ENCODE measurements around the gene DSCAM.

Gene DSCAM

DNA sequence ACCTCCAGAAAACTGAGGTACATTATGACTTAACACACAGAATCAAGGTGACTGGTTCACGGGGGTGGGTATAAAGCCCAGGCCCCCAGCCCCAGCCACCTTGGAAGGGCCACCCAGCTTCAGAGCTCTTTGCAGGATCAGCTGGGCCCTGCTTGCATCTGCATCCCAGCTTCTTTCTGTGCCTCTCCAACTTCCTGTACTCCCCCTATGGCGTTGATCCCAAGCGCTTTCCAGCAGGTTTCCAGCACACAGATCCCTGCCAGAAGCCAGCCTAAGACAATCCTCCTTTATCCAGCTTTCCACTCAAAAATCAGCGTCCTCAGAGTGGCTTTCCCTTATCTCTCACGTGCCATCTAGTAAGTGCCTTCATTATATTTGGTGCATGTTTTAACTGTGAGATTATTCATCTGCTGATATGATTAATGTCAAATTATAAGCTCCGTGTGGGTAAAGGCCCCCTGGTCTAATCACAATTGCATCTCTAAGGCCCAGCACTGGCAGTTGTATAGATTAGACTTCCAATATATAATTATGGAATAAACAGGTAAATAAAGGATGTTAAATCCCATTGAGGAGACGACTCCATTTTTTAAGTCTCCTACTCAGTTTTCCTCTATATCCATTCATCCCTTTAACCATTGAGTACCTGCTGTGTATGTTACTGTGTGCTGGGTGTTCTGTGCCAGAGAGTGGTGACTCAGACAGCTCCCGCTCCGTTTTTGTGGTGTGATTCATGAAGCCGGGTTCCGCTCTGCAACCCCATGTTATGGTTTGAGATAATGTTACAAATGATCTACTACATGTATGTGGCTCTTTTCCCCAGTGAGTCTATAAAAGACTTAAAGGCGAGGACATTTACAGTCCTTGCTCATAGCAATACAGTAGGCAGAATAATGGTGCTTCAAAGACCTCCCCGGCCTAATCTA lies 592.2 kb downstream of the DSCAM start:
- WGBS (ENCODE audit: insufficient coverage) = 83% methylated on average over 4 of the region's 13 CpGs
- Histone ChIP-seq H3K36me3 (ENCODE audit: control insufficient read depth in 4 of 4, insufficient read depth in 4 of 4, low read length in 3 of 4) (no peaks in the 10 kb centered on the region), H3K27me3 (replicated peaks in 2 of 5; ENCODE audit: control insufficient read depth in 4 of 5, insufficient read depth in 5 of 5, low read length in 4 of 5) (no peaks in the 10 kb centered on the region), H3K9me3 (ENCODE audit: control extremely low read depth in 1 of 5, control insufficient read depth in 4 of 5, insufficient read depth in 2 of 5, low read depth in 1 of 5, low read length in 4 of 5) (peaks cover 0 to 8% (median 2%) of the 10 kb centered on the region in 5 experiments), H3K4me3 (ENCODE audit: control insufficient read depth in 1 of 7, extremely low read depth in 1 of 7, insufficient read depth in 4 of 7, low read depth in 2 of 7, low read length in 6 of 7) (no peak overlapping the region), H3K4me1 (ENCODE audit: control extremely low read depth in 1 of 4, control insufficient read depth in 4 of 4, insufficient read depth in 4 of 4, low read length in 3 of 4) (no peaks in the 10 kb centered on the region), H3K27ac (ENCODE audit: insufficient read depth in 1 of 2, low read depth in 1 of 2, low read length in 2 of 2, poor library complexity in 1 of 2, severe bottlenecking in 2 of 2) (no peak overlapping the region)
- no peak for DNase-seq
- ChIA-PET POLR2A (no interaction called here), CTCF (no interaction called here)

DNA sequence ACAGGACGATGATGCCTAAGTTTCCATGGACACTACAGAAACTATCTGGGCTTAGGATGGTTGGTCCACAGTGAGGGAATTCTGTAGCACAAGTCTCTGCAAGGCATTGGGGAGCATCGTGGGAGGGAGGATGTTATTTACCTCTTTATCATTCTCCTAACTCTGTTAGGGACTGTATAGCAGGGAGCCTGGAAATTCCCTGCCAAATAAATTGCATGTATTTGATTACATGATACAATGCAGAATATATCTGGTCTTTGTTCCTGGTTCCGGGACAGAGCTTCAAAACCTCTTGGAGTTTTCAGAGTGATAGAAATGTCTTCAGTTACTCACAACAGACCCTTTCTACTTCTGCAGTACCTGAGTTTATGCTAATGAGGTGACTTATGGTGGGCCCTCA lies 593.8 kb downstream of the DSCAM start:
- no peaks in the 10 kb centered on the region for H3K4me1 ChIP-seq (ENCODE audit: control extremely low read depth in 1 of 4, control insufficient read depth in 4 of 4, insufficient read depth in 4 of 4, low read length in 3 of 4)
- 78% methylated on average over 1 of the region's 3 CpGs for WGBS (ENCODE audit: insufficient coverage)
- H3K27ac ChIP-seq (ENCODE audit: insufficient read depth in 1 of 2, low read depth in 1 of 2, low read length in 2 of 2, poor library complexity in 1 of 2, severe bottlenecking in 2 of 2) = no peak overlapping the region
- H3K4me3 ChIP-seq (ENCODE audit: control insufficient read depth in 1 of 7, extremely low read depth in 1 of 7, insufficient read depth in 4 of 7, low read depth in 2 of 7, low read length in 6 of 7) = no peak overlapping the region
- POLR2A ChIA-PET = no interaction called here
- CTCF ChIA-PET = no interaction called here
- peaks cover 0 to 8% (median 4%) of the 10 kb centered on the region in 5 experiments for H3K9me3 ChIP-seq (ENCODE audit: control extremely low read depth in 1 of 5, control insufficient read depth in 4 of 5, insufficient read depth in 2 of 5, low read depth in 1 of 5, low read length in 4 of 5)
- H3K27me3 ChIP-seq (replicated peaks in 2 of 5; ENCODE audit: control insufficient read depth in 4 of 5, insufficient read depth in 5 of 5, low read length in 4 of 5) = no peaks in the 10 kb centered on the region
- no peak for DNase-seq
- no peaks in the 10 kb centered on the region for H3K36me3 ChIP-seq (ENCODE audit: control insufficient read depth in 4 of 4, insufficient read depth in 4 of 4, low read length in 3 of 4)

DNA sequence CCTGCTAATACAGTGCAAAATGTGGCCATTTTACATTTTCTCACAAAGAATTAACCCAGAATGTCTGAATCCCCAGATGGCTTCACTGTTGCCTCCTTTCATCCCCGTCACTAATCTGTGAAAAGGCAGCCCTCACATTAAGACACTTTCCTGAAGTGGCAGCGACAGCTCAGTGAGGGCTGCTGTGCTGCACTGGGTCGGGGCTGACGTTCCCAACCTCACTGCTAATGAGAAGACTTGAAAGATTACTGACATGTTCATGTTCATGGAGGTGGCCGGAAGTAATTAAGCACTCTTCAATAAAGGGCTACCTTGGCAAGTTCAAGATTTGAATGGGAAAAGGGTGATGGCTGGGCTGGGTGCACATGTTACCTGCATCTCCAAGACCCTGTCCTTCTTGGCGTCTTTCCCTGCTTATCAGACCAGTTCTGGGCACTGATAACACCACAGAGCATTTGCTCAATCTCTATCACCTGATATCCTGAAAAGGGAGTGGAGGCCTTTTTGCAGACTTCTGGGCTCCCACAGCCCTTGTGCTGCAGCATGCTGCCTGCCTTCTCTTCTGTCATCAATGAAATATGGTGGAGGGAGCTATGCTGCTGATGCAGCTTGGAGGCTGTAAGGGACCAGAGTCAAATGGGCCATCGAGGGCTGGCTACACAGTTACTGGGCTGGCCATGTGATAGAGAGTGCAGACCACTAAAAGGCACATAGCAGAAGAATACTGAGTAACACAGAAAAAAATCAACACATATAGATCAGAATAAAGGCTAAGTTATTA lies 596.3 kb downstream of the DSCAM start:
- peaks cover 0 to 8% (median 4%) of the 10 kb centered on the region in 5 experiments for H3K9me3 ChIP-seq (ENCODE audit: control extremely low read depth in 1 of 5, control insufficient read depth in 4 of 5, insufficient read depth in 2 of 5, low read depth in 1 of 5, low read length in 4 of 5)
- ChIA-PET POLR2A (no interaction called here), CTCF (no interaction called here)
- H3K36me3 ChIP-seq (ENCODE audit: control insufficient read depth in 4 of 4, insufficient read depth in 4 of 4, low read length in 3 of 4) = no peaks in the 10 kb centered on the region
- no peaks in the 10 kb centered on the region for H3K27me3 ChIP-seq (replicated peaks in 2 of 5; ENCODE audit: control insufficient read depth in 4 of 5, insufficient read depth in 5 of 5, low read length in 4 of 5)
- no peak overlapping the region for H3K4me3 ChIP-seq (ENCODE audit: control insufficient read depth in 1 of 7, extremely low read depth in 1 of 7, insufficient read depth in 4 of 7, low read depth in 2 of 7, low read length in 6 of 7)
- no peaks in the 10 kb centered on the region for H3K4me1 ChIP-seq (ENCODE audit: control extremely low read depth in 1 of 4, control insufficient read depth in 4 of 4, insufficient read depth in 4 of 4, low read length in 3 of 4)
- 89% methylated on average over 5 of the region's 7 CpGs for WGBS (ENCODE audit: insufficient coverage)
- H3K27ac ChIP-seq (ENCODE audit: insufficient read depth in 1 of 2, low read depth in 1 of 2, low read length in 2 of 2, poor library complexity in 1 of 2, severe bottlenecking in 2 of 2) = no peak overlapping the region
- DNase-seq = no peak

DNA sequence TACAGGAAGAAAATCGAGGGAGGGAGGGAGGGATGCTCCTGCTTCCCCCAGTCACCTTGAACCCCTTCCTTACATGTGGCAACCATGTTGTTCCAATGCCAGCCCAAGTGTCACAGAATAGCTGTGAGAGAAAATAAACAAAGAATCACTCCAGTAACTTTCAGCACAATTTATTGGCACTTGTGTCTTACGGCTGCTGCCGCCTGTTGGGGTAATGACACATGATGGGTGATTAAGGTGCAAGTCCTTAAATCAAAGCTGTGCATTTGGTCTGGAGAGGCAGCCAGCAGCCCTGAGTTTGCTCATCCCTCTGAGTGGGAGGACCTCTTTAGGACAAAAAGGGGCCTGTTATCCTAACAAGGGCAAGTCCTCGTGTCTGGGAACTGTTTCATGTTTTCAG lies 602.0 kb downstream of the DSCAM start:
- H3K4me1 ChIP-seq (ENCODE audit: control extremely low read depth in 1 of 4, control insufficient read depth in 4 of 4, insufficient read depth in 4 of 4, low read length in 3 of 4) = no peaks in the 10 kb centered on the region
- H3K27ac ChIP-seq (ENCODE audit: insufficient read depth in 1 of 2, low read depth in 1 of 2, low read length in 2 of 2, poor library complexity in 1 of 2, severe bottlenecking in 2 of 2) = no peak overlapping the region
- DNase-seq = no peak
- H3K9me3 ChIP-seq (ENCODE audit: control extremely low read depth in 1 of 5, control insufficient read depth in 4 of 5, insufficient read depth in 2 of 5, low read depth in 1 of 5, low read length in 4 of 5) = peaks cover 0 to 3% (median 0%) of the 10 kb centered on the region in 5 experiments
- CTCF ChIA-PET = no interaction called here
- H3K4me3 ChIP-seq (ENCODE audit: control insufficient read depth in 1 of 7, extremely low read depth in 1 of 7, insufficient read depth in 4 of 7, low read depth in 2 of 7, low read length in 6 of 7) = no peak overlapping the region
- WGBS (ENCODE audit: insufficient coverage) = 97% methylated on average over 3 of the region's 4 CpGs
- no peaks in the 10 kb centered on the region for H3K36me3 ChIP-seq (ENCODE audit: control insufficient read depth in 4 of 4, insufficient read depth in 4 of 4, low read length in 3 of 4)
- H3K27me3 ChIP-seq (replicated peaks in 2 of 5; ENCODE audit: control insufficient read depth in 4 of 5, insufficient read depth in 5 of 5, low read length in 4 of 5) = no peaks in the 10 kb centered on the region
- POLR2A ChIA-PET = no interaction called here

DNA sequence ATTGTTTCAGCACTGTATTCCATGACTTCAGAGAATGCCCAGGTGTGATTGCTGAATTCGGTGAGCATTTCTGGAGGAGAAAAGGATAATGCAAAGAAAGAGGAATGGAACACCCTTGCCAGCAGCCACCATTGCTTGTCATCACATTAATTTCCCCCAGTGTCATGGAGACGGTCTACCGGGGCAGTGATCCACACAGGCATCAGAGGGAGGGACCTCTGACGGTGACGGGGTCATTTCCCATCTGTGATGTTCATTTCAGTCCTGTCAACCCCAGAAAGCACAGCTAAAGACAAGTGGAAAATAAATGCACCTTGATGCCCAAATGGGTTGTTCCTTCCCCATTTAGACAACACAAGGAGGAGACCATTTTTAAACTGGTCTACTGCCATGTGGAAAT lies 603.3 kb downstream of the DSCAM start:
- no peaks in the 10 kb centered on the region for H3K9me3 ChIP-seq (ENCODE audit: control extremely low read depth in 1 of 5, control insufficient read depth in 4 of 5, insufficient read depth in 2 of 5, low read depth in 1 of 5, low read length in 4 of 5)
- ChIA-PET POLR2A (no interaction called here), CTCF (no interaction called here)
- no peaks in the 10 kb centered on the region for H3K27me3 ChIP-seq (replicated peaks in 2 of 5; ENCODE audit: control insufficient read depth in 4 of 5, insufficient read depth in 5 of 5, low read length in 4 of 5)
- H3K27ac ChIP-seq (ENCODE audit: insufficient read depth in 1 of 2, low read depth in 1 of 2, low read length in 2 of 2, poor library complexity in 1 of 2, severe bottlenecking in 2 of 2) = no peak overlapping the region
- DNase-seq = no peak
- 100% methylated on average over 4 of the region's 5 CpGs for WGBS (ENCODE audit: insufficient coverage)
- H3K4me3 ChIP-seq (ENCODE audit: control insufficient read depth in 1 of 7, extremely low read depth in 1 of 7, insufficient read depth in 4 of 7, low read depth in 2 of 7, low read length in 6 of 7) = no peak overlapping the region
- H3K4me1 ChIP-seq (ENCODE audit: control extremely low read depth in 1 of 4, control insufficient read depth in 4 of 4, insufficient read depth in 4 of 4, low read length in 3 of 4) = no peaks in the 10 kb centered on the region
- no peaks in the 10 kb centered on the region for H3K36me3 ChIP-seq (ENCODE audit: control insufficient read depth in 4 of 4, insufficient read depth in 4 of 4, low read length in 3 of 4)

DNA sequence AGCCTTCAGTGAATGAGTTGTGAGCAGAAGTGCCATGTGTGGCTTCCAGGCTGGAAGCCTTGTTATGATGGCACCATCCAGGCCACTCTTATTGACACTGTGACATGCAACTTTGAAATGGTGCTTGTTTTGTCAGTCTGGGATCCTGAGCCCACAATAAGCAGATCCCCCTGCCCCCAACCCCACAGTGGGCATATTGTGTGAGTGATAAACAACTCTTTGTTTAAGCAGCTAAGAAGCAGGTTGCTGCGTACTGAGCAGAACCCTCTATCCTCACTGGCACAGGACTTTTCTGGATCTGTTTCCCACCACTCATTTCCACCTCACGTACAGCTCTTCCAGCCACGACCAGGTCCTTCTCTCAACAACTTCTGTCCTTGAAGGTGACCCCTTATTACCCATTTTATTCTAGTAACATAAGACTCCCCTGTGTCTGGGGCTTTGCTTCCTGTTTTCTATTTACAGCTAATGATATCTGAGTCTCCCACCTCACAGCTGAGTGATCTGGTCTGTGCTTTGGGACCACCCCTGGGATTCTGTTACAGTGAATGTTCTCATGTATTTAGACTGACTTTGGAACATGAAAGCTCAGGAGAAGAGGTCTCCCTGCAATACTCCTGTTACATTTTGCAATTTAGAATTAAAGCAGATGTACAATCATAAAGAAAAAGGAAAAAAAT lies 604.2 kb downstream of the DSCAM start:
- no peaks in the 10 kb centered on the region for H3K27me3 ChIP-seq (replicated peaks in 2 of 5; ENCODE audit: control insufficient read depth in 4 of 5, insufficient read depth in 5 of 5, low read length in 4 of 5)
- H3K9me3 ChIP-seq (ENCODE audit: control extremely low read depth in 1 of 5, control insufficient read depth in 4 of 5, insufficient read depth in 2 of 5, low read depth in 1 of 5, low read length in 4 of 5) = no peaks in the 10 kb centered on the region
- H3K4me1 ChIP-seq (ENCODE audit: control extremely low read depth in 1 of 4, control insufficient read depth in 4 of 4, insufficient read depth in 4 of 4, low read length in 3 of 4) = no peaks in the 10 kb centered on the region
- DNase-seq = no peak
- H3K27ac ChIP-seq (ENCODE audit: insufficient read depth in 1 of 2, low read depth in 1 of 2, low read length in 2 of 2, poor library complexity in 1 of 2, severe bottlenecking in 2 of 2) = no peak overlapping the region
- H3K36me3 ChIP-seq (ENCODE audit: control insufficient read depth in 4 of 4, insufficient read depth in 4 of 4, low read length in 3 of 4) = no peaks in the 10 kb centered on the region
- ChIA-PET POLR2A (no interaction called here), CTCF (no interaction called here)
- no peak overlapping the region for H3K4me3 ChIP-seq (ENCODE audit: control insufficient read depth in 1 of 7, extremely low read depth in 1 of 7, insufficient read depth in 4 of 7, low read depth in 2 of 7, low read length in 6 of 7)
- 96% methylated on average over 3 of the region's 3 CpGs for WGBS (ENCODE audit: insufficient coverage)

DNA sequence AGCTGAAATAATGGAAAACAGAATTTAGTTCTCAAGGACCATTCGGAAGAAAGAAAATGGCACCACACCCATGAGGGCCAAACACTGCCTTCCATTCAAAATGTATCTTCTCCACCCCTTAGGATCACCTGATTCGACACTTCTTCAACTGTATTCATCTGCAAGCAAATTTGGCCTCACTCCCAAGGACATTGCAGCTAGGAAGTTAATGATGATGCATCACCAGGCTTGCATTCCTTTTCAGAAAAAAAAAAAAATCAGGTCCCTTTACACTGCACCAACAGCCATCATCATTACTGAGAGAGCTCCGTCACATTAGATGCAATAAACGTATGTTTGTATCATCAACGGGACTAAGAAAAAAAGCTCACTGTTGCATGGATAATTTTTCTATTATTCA lies 611.4 kb downstream of the DSCAM start:
- no peaks in the 10 kb centered on the region for H3K36me3 ChIP-seq (ENCODE audit: control insufficient read depth in 4 of 4, insufficient read depth in 4 of 4, low read length in 3 of 4)
- no peaks in the 10 kb centered on the region for H3K9me3 ChIP-seq (ENCODE audit: control extremely low read depth in 1 of 5, control insufficient read depth in 4 of 5, insufficient read depth in 2 of 5, low read depth in 1 of 5, low read length in 4 of 5)
- no peaks in the 10 kb centered on the region for H3K4me1 ChIP-seq (ENCODE audit: control extremely low read depth in 1 of 4, control insufficient read depth in 4 of 4, insufficient read depth in 4 of 4, low read length in 3 of 4)
- H3K4me3 ChIP-seq (ENCODE audit: control insufficient read depth in 1 of 7, extremely low read depth in 1 of 7, insufficient read depth in 4 of 7, low read depth in 2 of 7, low read length in 6 of 7) = no peak overlapping the region
- ChIA-PET POLR2A (no interaction called here), CTCF (no interaction called here)
- H3K27ac ChIP-seq (ENCODE audit: insufficient read depth in 1 of 2, low read depth in 1 of 2, low read length in 2 of 2, poor library complexity in 1 of 2, severe bottlenecking in 2 of 2) = no peak overlapping the region
- DNase-seq = no peak
- H3K27me3 ChIP-seq (replicated peaks in 2 of 5; ENCODE audit: control insufficient read depth in 4 of 5, insufficient read depth in 5 of 5, low read length in 4 of 5) = no peaks in the 10 kb centered on the region
- WGBS (ENCODE audit: insufficient coverage) = 100% methylated on average over 1 of the region's 5 CpGs

All from common myeloid progenitor, CD34-positive (primary cell).